Keratinocyte (primary cell): Measurements from ENCODE around the gene CRTC1. TPM values are rescaled to one million over a fixed set of nuclear protein-coding genes. Genes with fewer than 3 reads are reported as not detected.

Source experiments
- DNase-seq: peaks from one replicate; pipeline ENCODE4 v3.0.0-alpha.2; 2011; ENCODE audit warnings: low read depth, missing footprints, low spot score
- FAIRE-seq: peaks from 2 replicates; lab custom pipeline; 2011; peaks lifted over from hg19 to GRCh38; lab: Jason Lieb, UNC
- H2AFZ ChIP-seq: 2 replicates; pipeline ENCODE4 v1.6.0; 2012; ENCODE audit warnings: low read length, control low read depth, inconsistent platforms; ENCODE audit not compliant: control insufficient read depth
- H3K27ac ChIP-seq: 2 replicates; pipeline ENCODE4 v1.5.1; 2011; ENCODE audit warnings: low read length; ENCODE audit not compliant: control insufficient read depth, insufficient read depth
- H3K27me3 ChIP-seq: 3 replicates; pipeline ENCODE4 v1.6.0; 2011; ENCODE audit warnings: low read length; ENCODE audit not compliant: control insufficient read depth, insufficient read depth; ENCODE audit errors: extremely low read depth
- H3K36me3 ChIP-seq, 2 experiments: 2 replicates in 1 of 2; 3 replicates in 1 of 2; pipeline ENCODE4 v1.5.1; 2011; ENCODE audit warnings: low read length in 2 of 2, mild to moderate bottlenecking in 1 of 2; ENCODE audit not compliant: control insufficient read depth in 2 of 2, insufficient read depth in 2 of 2; ENCODE audit errors: extremely low read depth in 1 of 2
- H3K4me1 ChIP-seq: 3 replicates; pipeline ENCODE4 v1.5.1; 2011; ENCODE audit warnings: low read length; ENCODE audit not compliant: control insufficient read depth, insufficient read depth; ENCODE audit errors: extremely low read depth
- H3K4me2 ChIP-seq: 3 replicates; pipeline ENCODE4 v1.6.0; 2011; ENCODE audit warnings: low read depth, low read length; ENCODE audit not compliant: control insufficient read depth, insufficient read depth; ENCODE audit errors: extremely low read depth
- H3K4me3 ChIP-seq, 3 experiments: fragments of 200-600 bp in 1 of 3; sonication (generic) in 1 of 3; 2 replicates in 2 of 3; 3 replicates in 1 of 3; pipeline ENCODE4 v1.5.1; 2011 to 2016; ENCODE audit warnings: low read length in 3 of 3, mild to moderate bottlenecking in 3 of 3, control low read depth in 2 of 3, inconsistent platforms in 1 of 3, low read depth in 1 of 3, mixed read lengths in 1 of 3, mixed run types in 1 of 3, moderate library complexity in 1 of 3; ENCODE audit not compliant: control insufficient read depth in 2 of 3, insufficient read depth in 2 of 3; ENCODE audit errors: extremely low read depth in 1 of 3
- H3K79me2 ChIP-seq: 2 replicates; pipeline ENCODE4 v1.6.0; 2012; ENCODE audit warnings: low read length; ENCODE audit not compliant: control insufficient read depth, insufficient read depth
- H3K9ac ChIP-seq: 3 replicates; pipeline ENCODE4 v1.6.0; 2011; ENCODE audit warnings: low read length; ENCODE audit not compliant: control insufficient read depth, insufficient read depth; ENCODE audit errors: extremely low read depth
- H3K9me1 ChIP-seq: 3 replicates; pipeline ENCODE4 v1.6.0; 2011; ENCODE audit warnings: low read length; ENCODE audit not compliant: control insufficient read depth, insufficient read depth; ENCODE audit errors: extremely low read depth
- H3K9me3 ChIP-seq: 2 replicates; pipeline ENCODE4 v1.5.1; 2012; ENCODE audit warnings: low read depth, low read length; ENCODE audit not compliant: control insufficient read depth
- H4K20me1 ChIP-seq: 3 replicates; pipeline ENCODE4 v1.6.0; 2011; ENCODE audit warnings: low read length; ENCODE audit not compliant: control insufficient read depth, insufficient read depth; ENCODE audit errors: extremely low read depth
- EZH2 ChIP-seq: IDR thresholded peaks from one replicate; pipeline ENCODE4 v1.6.1; 2012; ENCODE audit warnings: inconsistent platforms, mild to moderate bottlenecking, low read length, moderate library complexity
- dilution Hi-C: fragments of 300-500 bp; cut with MboI; formaldehyde crosslinking; loops from one replicate; pipeline ENCODE4 v1.7.0; 2020; ENCODE audit warnings: low sequenced_read_pairs; ENCODE audit not compliant: extremely low pct_ligation_motif_present
- polyA plus RNA-seq, 5 experiments: library from polyadenylated mRNA; depleted of rRNA in 3 of 5; stranded (reverse) in 3 of 5; stranded (forward) in 1 of 5; unstranded in 1 of 5; fragments of >200 nt; gene quantifications; 1 replicate in 1 of 5; 2 replicates in 3 of 5; 3 replicates in 1 of 5; pipeline versions ENCODE4 v1.2.1 to v1.2.3, GENCODE V29; 2011 to 2012; ENCODE audit warnings: missing spikeins in 2 of 5, low read depth in 1 of 5, low replicate concordance in 1 of 5
- TF ChIP-seq, protein P1 (sequence below), 3 experiments: IDR thresholded peaks in 1 of 3; conservative IDR thresholded peaks in 1 of 3; optimal IDR thresholded peaks in 1 of 3; 2 replicates in 2 of 3; 3 replicates in 1 of 3; pipeline versions ENCODE3 to v1.5.1; 2011; ENCODE audit warnings: low read length in 3 of 3, mild to moderate bottlenecking in 3 of 3, moderate library complexity in 2 of 3, control low read depth in 1 of 3, inconsistent platforms in 1 of 3; ENCODE audit not compliant: insufficient read depth in 2 of 3; ENCODE audit errors: extremely low read depth in 1 of 3

The CRTC1 gene
- polyA plus RNA-seq, 1 donor (not counting 4 experiments of a cell fraction or from before 2014, with no cell fraction given) = 0.54 TPM

DNA sequence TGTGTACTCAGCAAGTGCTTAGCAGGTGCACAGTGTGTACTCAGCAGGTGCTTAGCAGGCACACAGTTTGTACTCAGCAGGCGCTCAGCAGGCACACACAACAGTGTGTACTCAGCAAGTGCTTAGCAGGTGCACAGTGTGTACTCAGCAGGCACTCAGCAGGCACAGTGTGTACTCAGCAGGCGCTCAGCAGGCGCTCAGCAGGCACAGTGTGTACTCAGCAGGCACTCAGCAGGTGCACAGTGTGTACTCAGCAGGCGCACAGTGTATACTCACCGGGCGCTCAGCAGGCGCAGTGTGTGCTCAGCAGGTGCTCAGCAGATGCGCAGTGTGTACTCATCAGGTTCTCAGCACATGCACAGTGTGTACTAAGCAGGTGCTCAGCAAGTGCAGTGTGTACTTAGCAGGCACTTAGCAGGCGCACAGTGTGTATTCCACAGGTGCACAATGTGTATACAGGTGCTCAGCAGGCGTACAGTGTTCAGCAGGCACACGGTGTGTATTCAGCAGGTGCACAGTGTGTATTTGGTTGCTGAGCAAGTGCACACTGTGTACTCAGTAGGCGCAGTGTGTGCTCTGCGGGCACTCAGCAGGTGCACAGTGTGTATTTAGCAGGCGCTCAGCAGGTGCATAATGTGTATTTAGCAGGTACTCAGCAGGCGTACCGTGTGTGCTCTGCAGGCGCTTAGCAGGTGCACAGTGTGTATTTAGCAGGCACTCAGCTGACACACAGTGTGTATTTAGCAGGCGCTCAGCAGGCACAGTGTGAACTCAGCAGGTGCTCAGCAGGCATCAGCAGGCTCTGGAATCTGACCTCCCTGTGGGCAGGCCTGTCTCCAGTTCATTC lies 15.1 kb downstream of the CRTC1 start:
- Histone ChIP-seq H3K4me3 (no peak overlapping the region), H3K79me2 (no peaks in the 10 kb centered on the region), H3K27me3 (no peaks in the 10 kb centered on the region), H3K9me1 (no peaks in the 10 kb centered on the region), H3K36me3 (no peaks in the 10 kb centered on the region), H4K20me1 (no peaks in the 10 kb centered on the region), H3K9ac (no peak overlapping the region), H3K4me1 (peaks cover 10% of the 10 kb centered on the region), H3K4me2 (no peak overlapping the region), H3K27ac (no peak overlapping the region), H2AFZ (no peak overlapping the region), H3K9me3 (no peaks in the 10 kb centered on the region)
- dilution Hi-C loops = no loop called here
- FAIRE-seq (no peak), DNase-seq (no peak)
- TF ChIP-seq, protein P1, sequence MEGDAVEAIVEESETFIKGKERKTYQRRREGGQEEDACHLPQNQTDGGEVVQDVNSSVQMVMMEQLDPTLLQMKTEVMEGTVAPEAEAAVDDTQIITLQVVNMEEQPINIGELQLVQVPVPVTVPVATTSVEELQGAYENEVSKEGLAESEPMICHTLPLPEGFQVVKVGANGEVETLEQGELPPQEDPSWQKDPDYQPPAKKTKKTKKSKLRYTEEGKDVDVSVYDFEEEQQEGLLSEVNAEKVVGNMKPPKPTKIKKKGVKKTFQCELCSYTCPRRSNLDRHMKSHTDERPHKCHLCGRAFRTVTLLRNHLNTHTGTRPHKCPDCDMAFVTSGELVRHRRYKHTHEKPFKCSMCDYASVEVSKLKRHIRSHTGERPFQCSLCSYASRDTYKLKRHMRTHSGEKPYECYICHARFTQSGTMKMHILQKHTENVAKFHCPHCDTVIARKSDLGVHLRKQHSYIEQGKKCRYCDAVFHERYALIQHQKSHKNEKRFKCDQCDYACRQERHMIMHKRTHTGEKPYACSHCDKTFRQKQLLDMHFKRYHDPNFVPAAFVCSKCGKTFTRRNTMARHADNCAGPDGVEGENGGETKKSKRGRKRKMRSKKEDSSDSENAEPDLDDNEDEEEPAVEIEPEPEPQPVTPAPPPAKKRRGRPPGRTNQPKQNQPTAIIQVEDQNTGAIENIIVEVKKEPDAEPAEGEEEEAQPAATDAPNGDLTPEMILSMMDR (optimal IDR thresholded peaks at IDR 0.05 in 1 of 3, IDR thresholded peaks at IDR 0.05 in 1 of 3, conservative IDR thresholded peaks at IDR 0.05 in 1 of 3; ENCODE audit: extremely low read depth in 1 of 3, insufficient read depth in 2 of 3, low read length in 3 of 3) = no peak
- TF ChIP-seq EZH2 = no peak

DNA sequence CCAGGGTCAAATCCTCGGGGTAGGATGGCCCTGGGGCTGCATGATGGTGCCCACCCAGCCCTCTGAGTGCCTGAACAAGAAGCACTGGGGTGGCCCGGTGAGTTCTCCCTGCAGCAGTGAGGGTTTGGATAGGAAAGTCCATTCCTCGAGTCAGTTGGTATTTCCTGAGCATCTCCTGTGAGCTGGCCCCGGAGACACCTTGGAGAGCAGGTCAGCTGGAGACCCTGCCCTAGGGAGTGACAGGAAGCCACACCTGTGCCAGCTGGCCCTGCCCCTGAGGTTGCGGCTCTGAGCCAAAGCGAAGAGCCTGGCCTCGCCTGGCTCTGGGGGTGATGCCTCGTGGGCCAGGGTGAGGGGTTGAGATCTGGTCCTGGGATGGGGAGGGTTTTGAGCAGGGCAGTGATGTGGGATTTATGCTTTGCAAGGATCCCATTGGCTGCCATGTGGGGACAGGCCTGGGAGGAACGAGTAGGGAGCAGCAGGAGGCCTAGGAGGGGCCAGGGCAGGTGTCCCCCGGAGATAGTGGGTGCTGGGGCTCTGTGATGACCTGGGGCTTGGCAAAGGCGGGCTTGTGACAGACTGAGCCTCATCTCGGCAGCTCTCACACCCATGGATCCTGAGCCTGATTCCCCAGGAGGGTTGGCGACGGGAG lies 16.0 kb downstream of the CRTC1 start:
- H3K79me2 ChIP-seq = no peaks in the 10 kb centered on the region
- H3K4me2 ChIP-seq = no peak overlapping the region
- no peak for DNase-seq
- FAIRE-seq = no peak
- dilution Hi-C loops = no loop called here
- no peaks in the 10 kb centered on the region for H3K9me1 ChIP-seq
- no peak overlapping the region for H3K9ac ChIP-seq
- no peaks in the 10 kb centered on the region for H4K20me1 ChIP-seq
- H3K27ac ChIP-seq = no peak overlapping the region
- no peak for TF ChIP-seq EZH2
- TF ChIP-seq, protein P1 (optimal IDR thresholded peaks at IDR 0.05 in 1 of 3, IDR thresholded peaks at IDR 0.05 in 1 of 3, conservative IDR thresholded peaks at IDR 0.05 in 1 of 3; ENCODE audit: extremely low read depth in 1 of 3, insufficient read depth in 2 of 3, low read length in 3 of 3) = no peak
- no peaks in the 10 kb centered on the region for H3K27me3 ChIP-seq
- no peaks in the 10 kb centered on the region for H3K9me3 ChIP-seq
- H2AFZ ChIP-seq = no peak overlapping the region
- no peak overlapping the region for H3K4me3 ChIP-seq
- H3K4me1 ChIP-seq = peaks cover 10% of the 10 kb centered on the region
- H3K36me3 ChIP-seq = no peaks in the 10 kb centered on the region
